MM.1S (cell line): Measurements from ENCODE around the gene FAM193B.

ENCODE experiments used
- EZH2 ChIP-seq: fragments of 300-600 bp; sonication (generic); optimal IDR thresholded peaks from 2 replicates; pipeline ENCODE3; 2017; ENCODE audit warnings: low read depth, mild to moderate bottlenecking, antibody characterized with exemption, low read length, mixed read lengths
- EZH2phosphoT487 ChIP-seq: fragments of 300-600 bp; sonication (generic); IDR thresholded peaks from 2 replicates; pipeline ENCODE4 v1.6.1; 2018; ENCODE audit warnings: antibody characterized with exemption, low read length
- TF ChIP-seq, protein P1 (sequence below): fragments of 300-600 bp; sonication (generic); IDR thresholded peaks from 2 replicates; pipeline ENCODE4 v1.5.1; 2016; ENCODE audit warnings: antibody characterized with exemption, low read length, mixed read lengths

DNA sequence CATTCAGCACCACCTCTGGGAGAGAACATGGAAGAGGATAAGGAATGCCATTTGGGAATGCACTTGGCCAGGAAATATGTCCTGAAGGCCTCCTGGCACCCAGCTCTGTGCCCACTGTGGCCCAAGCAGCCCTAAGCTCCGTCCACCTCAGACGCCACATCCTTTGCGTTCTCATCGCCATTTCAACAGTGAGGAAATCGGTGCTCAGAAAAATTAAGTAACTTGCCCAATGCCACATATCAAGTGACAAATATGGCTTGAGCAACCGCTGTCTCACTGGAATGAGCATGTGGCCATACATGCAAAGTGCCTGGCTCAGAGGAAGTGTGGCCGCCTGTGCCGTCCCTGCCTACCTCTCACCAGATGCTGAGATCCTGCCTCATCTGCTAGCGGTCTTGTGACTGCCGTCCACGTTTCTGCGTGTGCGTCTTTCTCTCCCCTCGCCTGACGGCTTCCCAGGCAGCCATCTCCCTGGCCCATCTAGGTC is 43.8 kb downstream of the FAM193B start:
- TF ChIP-seq, protein P1, sequence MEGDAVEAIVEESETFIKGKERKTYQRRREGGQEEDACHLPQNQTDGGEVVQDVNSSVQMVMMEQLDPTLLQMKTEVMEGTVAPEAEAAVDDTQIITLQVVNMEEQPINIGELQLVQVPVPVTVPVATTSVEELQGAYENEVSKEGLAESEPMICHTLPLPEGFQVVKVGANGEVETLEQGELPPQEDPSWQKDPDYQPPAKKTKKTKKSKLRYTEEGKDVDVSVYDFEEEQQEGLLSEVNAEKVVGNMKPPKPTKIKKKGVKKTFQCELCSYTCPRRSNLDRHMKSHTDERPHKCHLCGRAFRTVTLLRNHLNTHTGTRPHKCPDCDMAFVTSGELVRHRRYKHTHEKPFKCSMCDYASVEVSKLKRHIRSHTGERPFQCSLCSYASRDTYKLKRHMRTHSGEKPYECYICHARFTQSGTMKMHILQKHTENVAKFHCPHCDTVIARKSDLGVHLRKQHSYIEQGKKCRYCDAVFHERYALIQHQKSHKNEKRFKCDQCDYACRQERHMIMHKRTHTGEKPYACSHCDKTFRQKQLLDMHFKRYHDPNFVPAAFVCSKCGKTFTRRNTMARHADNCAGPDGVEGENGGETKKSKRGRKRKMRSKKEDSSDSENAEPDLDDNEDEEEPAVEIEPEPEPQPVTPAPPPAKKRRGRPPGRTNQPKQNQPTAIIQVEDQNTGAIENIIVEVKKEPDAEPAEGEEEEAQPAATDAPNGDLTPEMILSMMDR = no peak
- TF ChIP-seq EZH2 (no peak), EZH2phosphoT487 (no peak)
